GM21528 (cell line): ENCODE measurements around the gene GPR137C.

Experiments
- ATAC-seq: cut with Tn5 transposase; IDR thresholded peaks from one replicate; pipeline ENCODE4 v1.9.1; 2021; ENCODE audit warnings: mild to moderate bottlenecking, moderate library complexity; ENCODE audit not compliant: unreplicated experiment, low FRiP score

Gene GPR137C

DNA sequence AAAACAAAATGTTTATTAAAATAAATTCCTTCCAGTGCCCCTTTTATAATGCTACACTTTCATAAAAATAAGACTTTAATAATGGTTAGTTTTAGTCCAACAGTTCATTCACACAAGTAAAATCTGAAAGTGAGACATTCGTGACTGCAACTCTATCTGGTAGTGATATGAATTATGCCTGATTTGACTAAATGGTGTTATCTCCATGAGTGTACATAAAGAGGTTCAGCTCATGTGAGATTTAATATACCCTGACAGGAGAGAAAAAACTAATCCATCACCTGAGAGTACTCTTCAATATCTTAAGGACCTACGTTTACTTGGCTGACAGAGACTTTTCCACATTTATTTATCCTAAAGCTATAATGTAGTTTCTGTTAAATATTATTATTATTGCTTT, 108.7 kb downstream of the GPR137C start:
- ATAC-seq, result no peak

DNA sequence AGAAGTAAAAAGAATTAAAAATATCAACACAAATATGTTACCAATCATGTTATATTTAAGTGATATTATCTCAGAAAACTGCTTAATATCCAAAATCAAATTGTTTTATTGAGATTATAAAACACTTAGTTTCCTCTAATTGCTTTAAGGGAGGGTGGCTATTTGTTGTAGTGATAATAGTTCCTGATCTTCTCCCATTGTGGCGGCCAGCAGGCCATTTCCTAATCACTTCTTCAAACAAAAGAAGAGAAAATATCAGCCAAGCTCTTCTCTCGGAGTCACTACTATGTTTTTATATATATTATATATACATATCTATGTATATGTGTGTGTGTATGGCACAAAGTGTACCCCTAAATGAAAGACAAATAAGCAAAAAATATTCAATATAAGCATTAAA, 111.2 kb downstream of the GPR137C start:
- ATAC-seq, result no peak

DNA sequence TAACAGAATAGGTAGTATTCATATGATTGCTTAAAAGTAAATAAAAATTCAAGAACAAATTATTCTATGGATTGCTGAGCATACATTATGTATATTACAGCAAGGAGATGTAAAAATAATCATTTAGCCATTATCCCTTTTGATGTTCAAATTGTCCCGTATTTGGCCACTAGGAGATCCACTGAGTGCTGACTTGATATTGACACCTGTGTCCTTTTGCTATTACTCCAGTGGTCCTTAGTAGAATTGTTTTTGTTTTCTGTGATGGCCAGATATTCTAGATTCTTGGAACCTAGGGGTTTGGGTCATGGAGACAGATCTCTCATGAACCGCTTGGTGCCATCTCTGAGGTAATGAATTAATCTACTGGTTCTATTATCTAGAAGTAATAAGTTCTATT, 126.0 kb downstream of the GPR137C start:
- no peak for ATAC-seq

DNA sequence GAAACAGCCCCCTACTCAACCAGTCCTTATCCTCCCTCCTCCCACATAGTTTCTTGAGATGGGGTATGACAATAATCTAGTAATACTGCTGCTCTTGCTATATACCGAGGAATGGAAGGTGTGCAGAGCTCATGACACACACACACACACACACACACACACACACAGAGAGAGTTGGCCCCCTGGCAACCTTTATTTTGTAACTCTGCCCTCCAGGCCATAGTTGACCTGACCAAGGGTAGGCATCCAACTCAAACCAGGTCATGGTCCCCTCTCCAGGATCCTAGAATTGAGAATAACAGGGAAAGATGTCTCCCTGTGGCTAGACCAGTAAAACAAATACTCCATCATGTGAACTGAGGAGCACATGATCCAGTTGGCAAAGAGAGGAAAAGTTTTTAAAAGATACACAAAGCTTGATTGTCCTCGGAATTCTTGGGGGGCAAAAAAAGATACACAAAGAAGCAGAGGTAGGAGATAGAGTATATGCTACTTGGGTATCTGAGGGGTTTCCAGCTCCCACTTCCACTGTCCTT, 131.4 kb downstream of the GPR137C start:
- ATAC-seq, result no peak

DNA sequence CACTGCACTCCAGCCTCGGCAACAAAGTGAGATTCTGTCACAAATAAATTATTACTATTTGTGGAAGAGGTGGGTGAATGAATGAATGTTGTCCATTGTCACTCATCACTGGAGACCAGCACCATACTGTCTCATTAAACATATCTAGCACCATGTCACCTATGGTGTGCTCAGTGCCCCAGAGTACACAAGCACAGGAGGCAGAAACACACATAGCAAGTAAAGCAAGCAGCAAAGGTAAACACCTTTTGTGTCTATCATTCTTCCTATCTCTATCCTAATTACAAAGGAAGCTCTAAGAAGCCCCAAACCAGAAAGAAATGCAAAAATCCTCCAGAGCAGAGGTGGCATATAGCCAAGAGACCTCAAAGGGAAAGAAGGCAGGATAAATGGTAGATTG, 133.5 kb downstream of the GPR137C start:
- ATAC-seq, result no peak
